Measurements from ENCODE around the gene RABGAP1L.

Gene RABGAP1L

GRCh38 chr1:174258148-174258550, 98.8 kb downstream of the RABGAP1L start:
- Histone ChIP-seq H3K4me3 (ENCODE audit: low read depth, low read length) (no peak overlapping the region), H3K36me3 (ENCODE audit: control insufficient read depth in 2 of 2, insufficient read depth in 1 of 2, low read length in 2 of 2) (no peaks in the 10 kb centered on the region), H3K4me1 (ENCODE audit: control insufficient read depth, insufficient read depth, low read length) (no peaks in the 10 kb centered on the region), H3K9me3 (ENCODE audit: control insufficient read depth, insufficient read depth, low read depth, low read length) (no peaks in the 10 kb centered on the region), H3K27ac (ENCODE audit: extremely low read depth, low read depth, low read length) (no peak overlapping the region)
- ChIA-PET POLR2A (no interaction called here), CTCF (interaction anchor here (0.7 to 2.0 kb wide), 8 partner anchors 13 to 660 kb away, joined by 3 to 15 read pairs (median 3); no protein-coding TSS in a partner anchor)
- TF ChIP-seq, protein P1, sequence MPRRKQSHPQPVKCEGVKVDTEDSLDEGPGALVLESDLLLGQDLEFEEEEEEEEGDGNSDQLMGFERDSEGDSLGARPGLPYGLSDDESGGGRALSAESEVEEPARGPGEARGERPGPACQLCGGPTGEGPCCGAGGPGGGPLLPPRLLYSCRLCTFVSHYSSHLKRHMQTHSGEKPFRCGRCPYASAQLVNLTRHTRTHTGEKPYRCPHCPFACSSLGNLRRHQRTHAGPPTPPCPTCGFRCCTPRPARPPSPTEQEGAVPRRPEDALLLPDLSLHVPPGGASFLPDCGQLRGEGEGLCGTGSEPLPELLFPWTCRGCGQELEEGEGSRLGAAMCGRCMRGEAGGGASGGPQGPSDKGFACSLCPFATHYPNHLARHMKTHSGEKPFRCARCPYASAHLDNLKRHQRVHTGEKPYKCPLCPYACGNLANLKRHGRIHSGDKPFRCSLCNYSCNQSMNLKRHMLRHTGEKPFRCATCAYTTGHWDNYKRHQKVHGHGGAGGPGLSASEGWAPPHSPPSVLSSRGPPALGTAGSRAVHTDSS (tag by site-specific recombination; IDR thresholded peaks at IDR 0.05) = no peak
- peak; percentile 68 for TF ChIP-seq ZNF654 (tag by site-specific recombination; IDR thresholded peaks at IDR 0.05; ENCODE audit: low read depth)

DNA sequence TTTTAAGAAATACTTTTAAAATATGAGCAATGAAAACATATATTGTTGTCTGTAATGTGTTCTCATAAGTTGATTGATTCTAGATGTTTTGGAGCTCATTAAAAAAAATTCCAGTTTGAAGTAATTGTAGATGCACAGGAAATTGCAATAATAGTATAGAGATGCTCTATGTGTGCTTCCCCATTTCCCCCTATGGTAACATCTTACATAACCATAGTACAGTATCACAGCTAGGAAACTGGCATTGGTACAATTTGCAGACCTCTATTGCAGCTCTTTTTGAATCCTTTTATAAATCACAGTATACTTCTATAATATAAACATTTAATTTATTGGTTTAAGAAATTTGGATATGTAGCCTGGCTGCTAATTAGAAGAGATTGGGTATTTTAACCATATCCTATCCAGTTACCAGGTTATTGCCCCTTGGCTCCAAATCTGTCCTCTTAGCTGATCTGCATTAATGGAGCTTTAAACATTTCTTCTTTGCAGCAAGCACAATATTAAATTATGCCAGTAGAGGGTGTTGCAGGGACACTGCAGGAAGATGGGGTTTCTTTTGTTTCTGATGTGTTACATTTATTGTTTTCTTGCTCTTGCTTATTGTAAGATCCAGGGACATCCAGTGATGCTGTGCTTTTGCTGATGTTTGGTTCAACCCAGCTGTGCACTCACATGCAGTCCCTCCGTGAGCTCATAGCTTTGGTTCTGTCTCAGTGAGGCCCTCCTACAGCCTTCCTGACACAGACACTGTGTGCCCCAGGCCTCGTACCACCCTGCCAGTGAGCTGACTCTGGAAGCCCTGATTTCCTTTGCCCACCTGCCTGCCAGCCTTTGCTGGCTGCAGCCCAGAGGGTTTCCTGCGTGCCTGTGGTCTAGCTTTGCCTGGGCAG, 103.3 kb downstream of the RABGAP1L start:
- no peak overlapping the region for H3K4me3 ChIP-seq (ENCODE audit: low read depth, low read length)
- H3K9me3 ChIP-seq (ENCODE audit: control insufficient read depth, insufficient read depth, low read depth, low read length) = no peaks in the 10 kb centered on the region
- ChIA-PET CTCF (interaction anchor here (0.5 to 2.7 kb wide), 49 partner anchors 9 to 1519 kb away, joined by 3 to 76 read pairs (median 4); no protein-coding TSS in a partner anchor), POLR2A (no interaction called here)
- H3K4me1 ChIP-seq (ENCODE audit: control insufficient read depth, insufficient read depth, low read length) = no peaks in the 10 kb centered on the region
- H3K27ac ChIP-seq (ENCODE audit: extremely low read depth, low read depth, low read length) = no peak overlapping the region
- TF ChIP-seq CTCF (tag by site-specific recombination; IDR thresholded peaks at IDR 0.05) (peak; percentile 63; the same call in 1 of the 2 replicates), ZNF654 (tag by site-specific recombination; IDR thresholded peaks at IDR 0.05; ENCODE audit: low read depth) (peak; percentile 94), ZSCAN18 (tag by site-specific recombination; IDR thresholded peaks at IDR 0.05) (no peak)
- H3K36me3 ChIP-seq (ENCODE audit: control insufficient read depth in 2 of 2, insufficient read depth in 1 of 2, low read length in 2 of 2) = no peaks in the 10 kb centered on the region

DNA sequence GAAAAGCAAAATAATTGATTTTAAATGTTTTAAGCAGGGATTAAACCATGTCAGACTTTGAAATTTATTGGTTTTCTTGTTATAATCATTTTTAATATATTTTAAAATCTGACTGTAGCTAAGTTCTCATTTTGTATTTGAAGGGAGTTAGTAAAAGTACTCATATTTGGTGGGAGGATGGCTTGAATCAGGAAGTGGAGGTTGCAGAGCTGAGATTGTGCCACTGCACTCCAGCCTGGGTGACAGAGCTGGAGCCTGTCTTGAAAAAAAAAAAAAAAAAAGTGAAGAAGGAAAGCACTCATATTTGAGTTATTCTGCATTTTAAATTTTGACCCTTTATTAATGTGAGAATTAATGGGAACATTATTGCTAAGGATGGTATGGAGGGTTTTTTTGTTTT, 106.0 kb downstream of the RABGAP1L start:
- no peak for TF ChIP-seq ATF2 (tag by site-specific recombination; IDR thresholded peaks at IDR 0.05; ENCODE audit: low read depth)
- no peak for TF ChIP-seq ZNF677 (tag by site-specific recombination; IDR thresholded peaks at IDR 0.05)
- TF ChIP-seq, protein P2, sequence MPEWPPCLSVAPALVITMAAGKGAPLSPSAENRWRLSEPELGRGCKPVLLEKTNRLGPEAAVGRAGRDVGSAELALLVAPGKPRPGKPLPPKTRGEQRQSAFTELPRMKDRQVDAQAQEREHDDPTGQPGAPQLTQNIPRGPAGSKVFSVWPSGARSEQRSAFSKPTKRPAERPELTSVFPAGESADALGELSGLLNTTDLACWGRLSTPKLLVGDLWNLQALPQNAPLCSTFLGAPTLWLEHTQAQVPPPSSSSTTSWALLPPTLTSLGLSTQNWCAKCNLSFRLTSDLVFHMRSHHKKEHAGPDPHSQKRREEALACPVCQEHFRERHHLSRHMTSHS (tag by site-specific recombination; IDR thresholded peaks at IDR 0.05) = no peak
- TF ChIP-seq ZNF133 (tag by site-specific recombination; IDR thresholded peaks at IDR 0.05) = no peak
- TF ChIP-seq ZNF391 (tag by site-specific recombination; IDR thresholded peaks at IDR 0.05; ENCODE audit: borderline replicate concordance, low read depth) = no peak
- no peak for TF ChIP-seq ZNF544 (tag by site-specific recombination; IDR thresholded peaks at IDR 0.05)
- TF ChIP-seq YY1 (tag by site-specific recombination; IDR thresholded peaks at IDR 0.05) = no peak
- no peak for TF ChIP-seq ZIC2 (tag by site-specific recombination; IDR thresholded peaks at IDR 0.05)
- no peak for TF ChIP-seq ZSCAN16 (tag by site-specific recombination; IDR thresholded peaks at IDR 0.05)
- no peak for TF ChIP-seq TSHZ1 (tag by site-specific recombination; IDR thresholded peaks at IDR 0.05; ENCODE audit: borderline replicate concordance)
- TF ChIP-seq ZNF140 (tag by site-specific recombination; IDR thresholded peaks at IDR 0.05) = no peak
- TF ChIP-seq ZNF138 (tag by site-specific recombination; IDR thresholded peaks at IDR 0.05; ENCODE audit: borderline replicate concordance) = no peak
- no peak for TF ChIP-seq GLIS1 (tag by site-specific recombination; IDR thresholded peaks at IDR 0.05)
- TF ChIP-seq ZNF600 (tag by site-specific recombination; IDR thresholded peaks at IDR 0.05) = no peak
- TF ChIP-seq ZNF670 (tag by site-specific recombination; IDR thresholded peaks at IDR 0.05; ENCODE audit: low read depth) = no peak
- CTCF ChIA-PET = interaction anchor here (0.7 to 1.0 kb wide), 3 partner anchors 201 to 460 kb away, joined by 3 to 4 read pairs (median 3); no protein-coding TSS in a partner anchor
- no peaks in the 10 kb centered on the region for H3K9me3 ChIP-seq (ENCODE audit: control insufficient read depth, insufficient read depth, low read depth, low read length)
- no peak overlapping the region for H3K27ac ChIP-seq (ENCODE audit: extremely low read depth, low read depth, low read length)
- no peaks in the 10 kb centered on the region for H3K36me3 ChIP-seq (ENCODE audit: control insufficient read depth in 2 of 2, insufficient read depth in 1 of 2, low read length in 2 of 2)
- no peaks in the 10 kb centered on the region for H3K4me1 ChIP-seq (ENCODE audit: control insufficient read depth, insufficient read depth, low read length)
- POLR2A ChIA-PET = no interaction called here
- no peak overlapping the region for H3K4me3 ChIP-seq (ENCODE audit: low read depth, low read length)

Data from HEK293 (cell line).